ENCODE results near the gene RGS7.

RGS7 gene

DNA sequence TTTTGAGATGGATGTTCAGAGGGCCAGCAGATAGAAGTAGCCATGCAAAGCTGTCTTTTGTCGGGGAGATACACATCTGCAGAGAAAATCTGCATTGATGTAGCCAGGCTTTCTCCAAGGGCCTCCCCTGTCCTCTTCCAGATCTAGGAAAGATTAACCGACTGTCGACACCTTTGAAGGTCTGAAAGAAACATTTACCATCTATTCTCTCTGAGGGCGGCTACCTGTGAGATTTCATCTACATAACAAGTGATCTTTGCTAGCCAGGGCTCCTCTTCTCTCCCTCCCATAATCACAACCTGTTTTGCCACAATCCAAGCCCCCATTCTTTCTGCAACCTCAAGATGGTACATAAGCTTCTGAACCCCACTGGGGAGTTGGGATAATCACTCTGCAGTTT lies 193.6 kb downstream of the RGS7 start:
- no peak for TF ChIP-seq CTCF (IDR thresholded peaks at IDR 0.05; ENCODE audit: control insufficient read depth, insufficient read depth, low read depth, low read length, missing control alignments)
- DNase-seq (ENCODE audit: low read depth): no peak
- no peak overlapping the region for H3K4me3 ChIP-seq (ENCODE audit: control insufficient read depth, low read depth, low read length)

DNA sequence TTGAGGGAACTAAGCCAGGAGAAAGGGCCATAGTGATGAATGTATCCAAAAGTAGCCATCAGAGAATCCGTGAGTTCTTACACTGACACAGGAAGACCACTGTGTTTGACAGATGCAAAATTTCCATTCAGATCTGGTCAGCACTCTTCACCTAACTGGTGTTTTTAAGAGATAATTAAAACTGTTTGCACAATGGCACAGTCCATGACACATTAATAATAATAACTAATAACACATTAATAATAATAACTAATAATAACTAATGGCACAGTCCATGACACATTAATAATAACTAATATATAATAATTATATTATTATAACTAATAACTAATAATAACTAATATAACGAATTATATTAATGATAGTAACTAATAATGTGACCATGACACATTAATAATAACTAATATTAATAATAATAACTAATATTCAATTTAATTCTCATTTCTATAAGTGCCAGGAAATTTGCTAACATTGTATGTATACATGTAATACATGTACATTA lies 195.8 kb downstream of the RGS7 start:
- DNase-seq (ENCODE audit: low read depth): no peak
- TF ChIP-seq CTCF (IDR thresholded peaks at IDR 0.05; ENCODE audit: control insufficient read depth, insufficient read depth, low read depth, low read length, missing control alignments): no peak
- no peak overlapping the region for H3K4me3 ChIP-seq (ENCODE audit: control insufficient read depth, low read depth, low read length)

DNA sequence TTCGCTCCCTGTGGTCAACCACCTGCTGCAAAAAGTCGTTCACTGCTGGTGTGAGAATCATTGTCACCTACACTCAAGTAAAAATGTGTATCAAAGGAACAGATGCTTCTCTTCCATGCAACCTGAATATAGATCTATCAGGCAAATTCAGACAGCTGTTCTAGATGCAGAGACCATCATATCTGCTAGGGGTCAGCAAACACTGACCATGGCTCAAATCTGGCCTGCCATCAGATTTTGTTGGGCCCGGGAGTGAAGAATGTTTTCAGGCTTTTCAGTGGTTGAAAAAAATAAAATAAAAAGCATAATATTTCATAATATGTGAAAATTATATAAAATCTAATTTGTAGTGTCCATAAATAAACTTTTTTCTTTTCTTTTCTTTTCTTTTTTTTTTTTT lies 199.6 kb downstream of the RGS7 start:
- no peak for DNase-seq (ENCODE audit: low read depth)

GRCh38 chr1:241156231-241156965 lies 200.6 kb downstream of the RGS7 start:
- DNase-seq (ENCODE audit: low read depth): peak; percentile 20
- no peak overlapping the region for H3K4me3 ChIP-seq (ENCODE audit: control insufficient read depth, low read depth, low read length)
- TF ChIP-seq CTCF (IDR thresholded peaks at IDR 0.05; ENCODE audit: control insufficient read depth, insufficient read depth, low read depth, low read length, missing control alignments): no peak

More for the DNA sequence above, 199.6 kb downstream of the RGS7 start:
- no peak overlapping the region for H3K4me3 ChIP-seq (ENCODE audit: control insufficient read depth, low read depth, low read length)
- TF ChIP-seq CTCF (IDR thresholded peaks at IDR 0.05; ENCODE audit: control insufficient read depth, insufficient read depth, low read depth, low read length, missing control alignments): no peak

DNA sequence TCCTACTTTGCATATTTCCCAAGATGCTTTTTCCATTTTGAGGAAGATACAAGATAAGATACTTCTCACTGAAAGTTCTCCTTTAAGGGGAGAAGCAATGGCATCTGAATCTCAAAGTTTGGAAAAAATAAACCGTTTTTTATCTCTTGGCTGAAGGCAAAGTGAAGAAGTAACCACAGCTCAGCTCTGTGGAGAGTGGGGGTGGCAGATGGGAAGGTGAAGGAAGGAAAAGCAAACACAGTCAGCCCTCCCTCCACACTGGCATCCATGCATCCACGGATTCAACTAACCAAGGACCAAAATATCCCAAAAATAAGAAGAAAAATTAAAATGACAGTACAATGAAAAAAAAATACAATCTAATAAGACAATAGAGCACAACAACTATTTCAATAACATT lies 211.1 kb downstream of the RGS7 start:
- H3K4me3 ChIP-seq (ENCODE audit: control insufficient read depth, low read depth, low read length): no peak overlapping the region
- DNase-seq (ENCODE audit: low read depth): no peak
- no peak for TF ChIP-seq CTCF (IDR thresholded peaks at IDR 0.05; ENCODE audit: control insufficient read depth, insufficient read depth, low read depth, low read length, missing control alignments)

- no peak overlapping the region for H3K4me3 ChIP-seq (ENCODE audit: control insufficient read depth, low read depth, low read length)
Measured at GRCh38 chr1:241143765-241144442, 213.1 kb downstream of the RGS7 start.

More at GRCh38 chr1:241143765-241144442, 213.1 kb downstream of the RGS7 start:
- no peak for DNase-seq (ENCODE audit: low read depth)
- TF ChIP-seq CTCF (IDR thresholded peaks at IDR 0.05; ENCODE audit: control insufficient read depth, insufficient read depth, low read depth, low read length, missing control alignments): no peak

Data from AG09309 (cell line).